A673 (cell line): Measurements from ENCODE around the gene PDGFC.

Source experiments
- EZH2 ChIP-seq: fragments of 200-600 bp; sonication (generic); IDR thresholded peaks from 2 replicates; pipeline ENCODE4 v1.6.1; 2017; ENCODE audit warnings: borderline replicate concordance, low read depth, mild to moderate bottlenecking, mixed read lengths, antibody characterized with exemption, low read length; ENCODE audit not compliant: poor library complexity, severe bottlenecking
- TF ChIP-seq, protein P1 (sequence below): fragments of 300-800, 200-600 bp; sonication (generic); conservative IDR thresholded peaks from 2 replicates; pipeline ENCODE4 v1.5.1; 2017; ENCODE audit warnings: low read depth, mild to moderate bottlenecking, antibody characterized with exemption, low read length, moderate library complexity, mixed read lengths

- TF ChIP-seq, protein P1, sequence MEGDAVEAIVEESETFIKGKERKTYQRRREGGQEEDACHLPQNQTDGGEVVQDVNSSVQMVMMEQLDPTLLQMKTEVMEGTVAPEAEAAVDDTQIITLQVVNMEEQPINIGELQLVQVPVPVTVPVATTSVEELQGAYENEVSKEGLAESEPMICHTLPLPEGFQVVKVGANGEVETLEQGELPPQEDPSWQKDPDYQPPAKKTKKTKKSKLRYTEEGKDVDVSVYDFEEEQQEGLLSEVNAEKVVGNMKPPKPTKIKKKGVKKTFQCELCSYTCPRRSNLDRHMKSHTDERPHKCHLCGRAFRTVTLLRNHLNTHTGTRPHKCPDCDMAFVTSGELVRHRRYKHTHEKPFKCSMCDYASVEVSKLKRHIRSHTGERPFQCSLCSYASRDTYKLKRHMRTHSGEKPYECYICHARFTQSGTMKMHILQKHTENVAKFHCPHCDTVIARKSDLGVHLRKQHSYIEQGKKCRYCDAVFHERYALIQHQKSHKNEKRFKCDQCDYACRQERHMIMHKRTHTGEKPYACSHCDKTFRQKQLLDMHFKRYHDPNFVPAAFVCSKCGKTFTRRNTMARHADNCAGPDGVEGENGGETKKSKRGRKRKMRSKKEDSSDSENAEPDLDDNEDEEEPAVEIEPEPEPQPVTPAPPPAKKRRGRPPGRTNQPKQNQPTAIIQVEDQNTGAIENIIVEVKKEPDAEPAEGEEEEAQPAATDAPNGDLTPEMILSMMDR = no peak
- TF ChIP-seq EZH2 = no peak
These were observed 34.2 kb upstream of the PDGFC start for GRCh38 chr4:157005831-157006230.
